ENCODE results near the gene ALDH16A1.

Gene ALDH16A1

GRCh38 chr19:49475995-49476880, 23.2 kb downstream of the ALDH16A1 start:
- no peaks in the 10 kb centered on the region for H3K9me2 ChIP-seq (replicated peaks; ENCODE audit: control insufficient read depth, low read length)
- no peak overlapping the region for H3K4me2 ChIP-seq (ENCODE audit: low read length)
- peaks cover 24% of the 10 kb centered on the region for H3K4me1 ChIP-seq (ENCODE audit: control insufficient read depth, low read length)
- TF ChIP-seq EZH2phosphoT487 (IDR thresholded peaks at IDR 0.05; ENCODE audit: borderline replicate concordance, low read length): no peak
- peak; percentile 47 for TF ChIP-seq CTCF (IDR thresholded peaks at IDR 0.05; ENCODE audit: low read depth, low read length, poor library complexity, severe bottlenecking)
- no peaks in the 10 kb centered on the region for H3K9me3 ChIP-seq (ENCODE audit: control insufficient read depth, insufficient read depth, low read length)
- H3K36me3 ChIP-seq (ENCODE audit: control insufficient read depth, low read length): peaks cover under 1% of the 10 kb centered on the region
- no peak overlapping the region for H3K4me3 ChIP-seq (ENCODE audit: low read length)
- peaks cover 6% of the 10 kb centered on the region for H3K27me3 ChIP-seq (ENCODE audit: control insufficient read depth, low read length)
- no peaks in the 10 kb centered on the region for H3K79me2 ChIP-seq (ENCODE audit: control insufficient read depth, low read length)
- H3F3A ChIP-seq (ENCODE audit: control insufficient read depth, insufficient read depth): no peaks in the 10 kb centered on the region
- no peak overlapping the region for H3K27ac ChIP-seq (ENCODE audit: low read depth, low read length)
- H4K20me1 ChIP-seq (ENCODE audit: control insufficient read depth, insufficient read depth, low read depth, low read length): no peaks in the 10 kb centered on the region

GRCh38 chr19:49479975-49480628, 27.1 kb downstream of the ALDH16A1 start:
- Histone ChIP-seq H4K20me1 (ENCODE audit: control insufficient read depth, insufficient read depth, low read depth, low read length) (no peaks in the 10 kb centered on the region), H3K9me3 (ENCODE audit: control insufficient read depth, insufficient read depth, low read length) (no peaks in the 10 kb centered on the region), H3K27ac (ENCODE audit: low read depth, low read length) (no peak overlapping the region), H3K36me3 (ENCODE audit: control insufficient read depth, low read length) (no peaks in the 10 kb centered on the region), H3K79me2 (ENCODE audit: control insufficient read depth, low read length) (no peaks in the 10 kb centered on the region), H3K4me3 (ENCODE audit: low read length) (no peak overlapping the region), H3K9me2 (replicated peaks; ENCODE audit: control insufficient read depth, low read length) (no peaks in the 10 kb centered on the region), H3F3A (ENCODE audit: control insufficient read depth, insufficient read depth) (no peaks in the 10 kb centered on the region), H3K4me1 (ENCODE audit: control insufficient read depth, low read length) (peaks cover 3% of the 10 kb centered on the region; the same call in 1 of the 2 replicates), H3K27me3 (ENCODE audit: control insufficient read depth, low read length) (no peaks in the 10 kb centered on the region), H3K4me2 (ENCODE audit: low read length) (no peak overlapping the region)
- TF ChIP-seq EZH2phosphoT487 (IDR thresholded peaks at IDR 0.05; ENCODE audit: borderline replicate concordance, low read length) (no peak), CTCF (IDR thresholded peaks at IDR 0.05; ENCODE audit: low read depth, low read length, poor library complexity, severe bottlenecking) (no peak)

GRCh38 chr19:49481020-49481683, 28.1 kb downstream of the ALDH16A1 start:
- H3F3A ChIP-seq (ENCODE audit: control insufficient read depth, insufficient read depth): no peaks in the 10 kb centered on the region
- H3K27me3 ChIP-seq (ENCODE audit: control insufficient read depth, low read length): no peaks in the 10 kb centered on the region
- no peaks in the 10 kb centered on the region for H3K9me3 ChIP-seq (ENCODE audit: control insufficient read depth, insufficient read depth, low read length)
- H3K4me1 ChIP-seq (ENCODE audit: control insufficient read depth, low read length): 0 out of 2 replicates have a peak, but pooled peaks cover under 1% of the 10 kb centered on the region
- no peaks in the 10 kb centered on the region for H3K9me2 ChIP-seq (replicated peaks; ENCODE audit: control insufficient read depth, low read length)
- H3K4me3 ChIP-seq (ENCODE audit: low read length): no peak overlapping the region
- no peak overlapping the region for H3K4me2 ChIP-seq (ENCODE audit: low read length)
- no peak overlapping the region for H3K27ac ChIP-seq (ENCODE audit: low read depth, low read length)
- no peaks in the 10 kb centered on the region for H3K36me3 ChIP-seq (ENCODE audit: control insufficient read depth, low read length)
- TF ChIP-seq CTCF (IDR thresholded peaks at IDR 0.05; ENCODE audit: low read depth, low read length, poor library complexity, severe bottlenecking) (no peak), EZH2phosphoT487 (IDR thresholded peaks at IDR 0.05; ENCODE audit: borderline replicate concordance, low read length) (no peak)
- H4K20me1 ChIP-seq (ENCODE audit: control insufficient read depth, insufficient read depth, low read depth, low read length): no peaks in the 10 kb centered on the region
- H3K79me2 ChIP-seq (ENCODE audit: control insufficient read depth, low read length): no peaks in the 10 kb centered on the region

Measured in DOHH2 (cell line).